GM12891 (cell line): ENCODE data around the gene TRIP4.

Experiments used
- POLR2A ChIP-seq: IDR thresholded peaks from 2 replicates; pipeline ENCODE4 v1.6.1; 2011; ENCODE audit warnings: low read depth, low read length, control low read depth
- POLR2AphosphoS5 ChIP-seq: IDR thresholded peaks from 2 replicates; pipeline ENCODE4 v1.6.1; 2011; ENCODE audit warnings: low read depth, low read length, control low read depth
- POU2F2 ChIP-seq: IDR thresholded peaks from 2 replicates; pipeline ENCODE4 v1.6.1; 2011; ENCODE audit warnings: low read depth, mild to moderate bottlenecking, control low read depth, low read length, moderate library complexity
- SPI1 ChIP-seq: IDR thresholded peaks from 2 replicates; pipeline ENCODE4 v1.6.1; 2011; ENCODE audit warnings: low read depth, low read length, control low read depth
- TAF1 ChIP-seq: IDR thresholded peaks from 2 replicates; pipeline ENCODE4 v1.6.1; 2011; ENCODE audit warnings: low read depth, low read length, control low read depth

DNA sequence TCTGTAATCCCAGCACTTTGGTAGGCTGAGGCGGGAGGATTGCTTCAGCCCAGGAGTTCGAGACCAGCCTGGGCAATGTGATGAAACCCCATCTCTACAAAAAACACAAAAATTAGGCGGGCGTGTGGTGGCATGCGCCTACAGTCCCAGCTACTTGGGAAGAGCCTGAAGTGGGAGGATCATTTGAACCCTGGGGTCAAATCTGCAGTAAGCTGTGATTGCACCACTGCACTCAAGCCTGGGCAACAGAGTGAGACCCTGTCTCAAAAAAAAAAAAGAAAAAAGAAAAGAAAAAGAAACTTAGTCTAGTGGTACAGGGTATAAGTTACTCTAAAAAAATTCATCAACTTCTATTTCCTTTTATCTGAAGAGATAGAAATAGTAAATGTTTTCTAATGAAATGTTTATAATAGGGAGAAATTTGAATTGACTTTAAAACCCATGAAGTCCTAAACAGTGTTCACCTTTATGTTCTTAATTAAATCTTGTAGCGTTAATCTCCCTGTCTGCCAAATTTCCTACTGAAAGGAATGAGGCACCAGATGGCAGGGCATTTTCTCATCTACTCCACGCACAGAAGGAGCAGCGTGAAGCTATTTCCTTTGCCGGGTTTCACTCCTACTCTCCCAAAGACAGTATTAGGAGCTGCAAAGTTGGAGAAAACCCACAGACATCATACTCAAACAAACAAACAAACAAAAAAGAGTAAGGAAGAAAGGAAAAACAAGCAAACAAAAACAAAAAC lies 8.2 kb upstream of the TRIP4 start:
- TF ChIP-seq POLR2A (no peak), POLR2AphosphoS5 (no peak), TAF1 (no peak), POU2F2 (no peak), SPI1 (no peak)
